HUES64 (cell line): ENCODE results near the gene CADM2.
"Not testable (repeated sequence)": the region's sequence is repeated elsewhere in the genome, so short reads cannot be mapped to it uniquely, and the experiment has no call there.

Source experiments
- H3K27ac ChIP-seq: 2 replicates; pipeline ENCODE4 v1.7.0; 2013; ENCODE audit warnings: low read depth, low read length, inconsistent platforms
- H3K27me3 ChIP-seq: 2 replicates; pipeline ENCODE4 v1.6.1; 2013; ENCODE audit warnings: mild to moderate bottlenecking, low read length; ENCODE audit not compliant: insufficient read depth
- H3K36me3 ChIP-seq: 2 replicates; pipeline ENCODE4 v1.6.1; 2013; ENCODE audit warnings: mild to moderate bottlenecking, low read length; ENCODE audit not compliant: insufficient read depth
- H3K4me1 ChIP-seq: 2 replicates; pipeline ENCODE4 v1.6.1; 2013; ENCODE audit warnings: mild to moderate bottlenecking, low read length, moderate library complexity; ENCODE audit not compliant: insufficient read depth
- H3K4me3 ChIP-seq: 2 replicates; pipeline ENCODE4 v1.5.1; 2013; ENCODE audit warnings: mild to moderate bottlenecking, low read length, moderate library complexity
- H3K9ac ChIP-seq: 2 replicates; pipeline ENCODE4 v1.6.1; 2013; ENCODE audit warnings: mild to moderate bottlenecking, low read depth, low read length
- H3K9me3 ChIP-seq: 2 replicates; pipeline ENCODE4 v1.6.1; 2013; ENCODE audit warnings: low read depth, low read length; ENCODE audit not compliant: insufficient read depth
- WGBS: fragments of 150-250, 120-280 bp; methylation state at CpG from one replicate; pipeline ENCODE4 v1.1.7; 2013; ENCODE audit warnings: missing lambda C conversion rate; 5-methylcytosine and 5-hydroxymethylcytosine counted together

CADM2 gene

GRCh38 chr3:85151555-85151954 lies 192.8 kb downstream of the CADM2 start:
- no peak overlapping the region for H3K4me3 ChIP-seq
- H3K9me3 ChIP-seq, result peaks cover 7% of the 10 kb centered on the region; the same call in 1 of the 2 replicates
- no peaks in the 10 kb centered on the region for H3K36me3 ChIP-seq
- no peaks in the 10 kb centered on the region for H3K4me1 ChIP-seq
- WGBS, result 91% methylated on average over 1 of the region's 1 CpG
- H3K27me3 ChIP-seq, result no peaks in the 10 kb centered on the region
- no peak overlapping the region for H3K9ac ChIP-seq
- no peak overlapping the region for H3K27ac ChIP-seq

- H3K4me3 ChIP-seq, H3K9me3 ChIP-seq: not testable (repeated sequence)
- 98% methylated on average over 7 of the region's 7 CpGs for WGBS
Observed at GRCh38 chr3:85153279-85153678, 194.5 kb downstream of the CADM2 start.

GRCh38 chr3:85159376-85159775 lies 200.6 kb downstream of the CADM2 start:
- WGBS, result 95% methylated on average over 4 of the region's 5 CpGs
- Histone ChIP-seq H3K27ac (no peak overlapping the region), H3K4me3 (no peak overlapping the region)

More at GRCh38 chr3:85153279-85153678, 194.5 kb downstream of the CADM2 start:
- H3K27me3 ChIP-seq, H3K4me1 ChIP-seq, H3K36me3 ChIP-seq, H3K27ac ChIP-seq, H3K9ac ChIP-seq: not testable (repeated sequence)

GRCh38 chr3:85161544-85161943 lies 202.8 kb downstream of the CADM2 start:
- Histone ChIP-seq H3K4me3 (no peak overlapping the region), H3K27ac (no peak overlapping the region), H3K9ac (no peak overlapping the region), H3K4me1 (no peaks in the 10 kb centered on the region; the same call in 1 of the 2 replicates), H3K27me3 (no peaks in the 10 kb centered on the region), H3K36me3 (no peaks in the 10 kb centered on the region), H3K9me3 (no peaks in the 10 kb centered on the region)
- 97% methylated on average over 7 of the region's 7 CpGs for WGBS

More at GRCh38 chr3:85159376-85159775, 200.6 kb downstream of the CADM2 start:
- Histone ChIP-seq H3K9ac (no peak overlapping the region), H3K27me3 (no peaks in the 10 kb centered on the region), H3K9me3 (no peaks in the 10 kb centered on the region), H3K4me1 (no peaks in the 10 kb centered on the region; the same call in 1 of the 2 replicates), H3K36me3 (no peaks in the 10 kb centered on the region)

GRCh38 chr3:85162905-85163304 lies 204.1 kb downstream of the CADM2 start:
- Histone ChIP-seq H3K9ac (no peak overlapping the region), H3K4me1 (no peaks in the 10 kb centered on the region; the same call in 1 of the 2 replicates), H3K36me3 (no peaks in the 10 kb centered on the region), H3K27ac (no peak overlapping the region), H3K9me3 (no peaks in the 10 kb centered on the region), H3K27me3 (no peaks in the 10 kb centered on the region), H3K4me3 (no peak overlapping the region)
- 97% methylated on average over 1 of the region's 1 CpG for WGBS

GRCh38 chr3:85164436-85164835 lies 205.6 kb downstream of the CADM2 start:
- Histone ChIP-seq H3K9ac (no peak overlapping the region), H3K27ac (no peak overlapping the region; the same call in 1 of the 2 replicates), H3K36me3 (no peaks in the 10 kb centered on the region), H3K4me1 (no peaks in the 10 kb centered on the region; the same call in 1 of the 2 replicates), H3K9me3 (no peaks in the 10 kb centered on the region), H3K27me3 (no peaks in the 10 kb centered on the region), H3K4me3 (no peak overlapping the region)
- 68% methylated on average over 1 of the region's 1 CpG for WGBS

- no peaks in the 10 kb centered on the region for H3K27me3 ChIP-seq
- no peak overlapping the region for H3K27ac ChIP-seq
- H3K36me3 ChIP-seq, result no peaks in the 10 kb centered on the region
- H3K9ac ChIP-seq, result no peak overlapping the region
- 90% methylated on average over 1 of the region's 1 CpG for WGBS
- H3K4me1 ChIP-seq, result no peaks in the 10 kb centered on the region; the same call in 1 of the 2 replicates
- H3K4me3 ChIP-seq, result no peak overlapping the region
- H3K9me3 ChIP-seq, result no peaks in the 10 kb centered on the region
Observed at GRCh38 chr3:85167576-85167975, 208.8 kb downstream of the CADM2 start.

GRCh38 chr3:85170646-85171045 lies 211.9 kb downstream of the CADM2 start:
- H3K27me3 ChIP-seq, result no peaks in the 10 kb centered on the region
- no peak overlapping the region for H3K4me3 ChIP-seq
- no peak overlapping the region for H3K9ac ChIP-seq
- no peaks in the 10 kb centered on the region for H3K36me3 ChIP-seq
- no peak overlapping the region for H3K27ac ChIP-seq
- H3K4me1 ChIP-seq, result no peaks in the 10 kb centered on the region
- no peaks in the 10 kb centered on the region for H3K9me3 ChIP-seq
- WGBS, result 100% methylated on average over 1 of the region's 1 CpG

- no peaks in the 10 kb centered on the region for H3K27me3 ChIP-seq
- no CpG with 5 or more reads among the region's 1 CpG for WGBS
- no peak overlapping the region for H3K4me3 ChIP-seq
- H3K36me3 ChIP-seq, result no peaks in the 10 kb centered on the region
- no peak overlapping the region for H3K9ac ChIP-seq
- H3K27ac ChIP-seq, result no peak overlapping the region
- no peaks in the 10 kb centered on the region for H3K4me1 ChIP-seq
- H3K9me3 ChIP-seq, result no peaks in the 10 kb centered on the region
Observed at GRCh38 chr3:85171976-85172375, 213.2 kb downstream of the CADM2 start.

GRCh38 chr3:85176799-85177198 lies 218.0 kb downstream of the CADM2 start:
- no peaks in the 10 kb centered on the region for H3K9me3 ChIP-seq
- H3K4me1 ChIP-seq, result no peaks in the 10 kb centered on the region
- 88% methylated on average over 1 of the region's 1 CpG for WGBS
- no peak overlapping the region for H3K4me3 ChIP-seq
- H3K36me3 ChIP-seq, result no peaks in the 10 kb centered on the region
- no peak overlapping the region for H3K27ac ChIP-seq
- no peak overlapping the region for H3K9ac ChIP-seq
- no peaks in the 10 kb centered on the region for H3K27me3 ChIP-seq

GRCh38 chr3:85182975-85183752 lies 224.4 kb downstream of the CADM2 start:
- H3K27ac ChIP-seq, result no peak overlapping the region
- H3K4me3 ChIP-seq, result no peak overlapping the region
- H3K36me3 ChIP-seq, result no peaks in the 10 kb centered on the region
- no peak overlapping the region for H3K9ac ChIP-seq
- H3K4me1 ChIP-seq, result no peaks in the 10 kb centered on the region
- no CpG with 5 or more reads among the region's 3 CpGs for WGBS
- H3K27me3 ChIP-seq, result no peaks in the 10 kb centered on the region
- no peaks in the 10 kb centered on the region for H3K9me3 ChIP-seq
